GM21737 (cell line): ENCODE results near the gene EPGN.

Experiments
- ATAC-seq: cut with Tn5 transposase; IDR thresholded peaks from one replicate; pipeline ENCODE4 v1.9.1; 2021; ENCODE audit warnings: mild to moderate bottlenecking, moderate library complexity; ENCODE audit not compliant: unreplicated experiment

EPGN gene

GRCh38 chr4:74307170-74307569, 1.1 kb upstream of the EPGN start:
- no peak for ATAC-seq

GRCh38 chr4:74309223-74309622, 953 bp downstream of the EPGN start:
- ATAC-seq, result no peak

DNA sequence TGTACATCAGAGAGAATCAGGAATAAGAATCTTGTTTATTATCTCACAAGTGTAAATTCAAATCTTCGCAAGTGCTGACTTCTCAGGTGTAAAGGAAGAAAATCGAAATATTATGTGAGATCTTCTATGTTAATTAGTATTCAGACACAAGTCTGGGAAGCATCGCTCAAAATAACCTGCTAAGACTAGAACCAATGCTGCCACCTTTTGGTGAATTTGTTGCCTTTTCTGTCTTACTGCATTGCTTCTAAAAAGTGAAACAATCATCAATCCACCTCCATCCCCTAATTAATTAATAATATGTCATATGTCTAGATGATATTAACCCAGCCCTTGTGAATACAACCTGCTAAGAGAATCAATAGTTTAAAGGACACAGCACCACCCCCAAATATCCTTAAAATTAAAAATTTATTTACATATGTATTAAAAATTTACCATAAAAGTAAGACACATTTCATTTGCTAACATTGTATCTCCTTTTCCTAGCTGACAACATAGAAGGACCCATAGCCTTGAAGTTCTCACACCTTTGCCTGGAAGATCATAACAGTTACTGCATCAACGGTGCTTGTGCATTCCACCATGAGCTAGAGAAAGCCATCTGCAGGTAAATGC, 3.5 kb downstream of the EPGN start:
- peak; percentile 54 for ATAC-seq

GRCh38 chr4:74314329-74314728, 6.1 kb downstream of the EPGN start:
- no peak for ATAC-seq

- no peak for ATAC-seq
Measured at GRCh38 chr4:74314944-74315343, 6.7 kb downstream of the EPGN start.

DNA sequence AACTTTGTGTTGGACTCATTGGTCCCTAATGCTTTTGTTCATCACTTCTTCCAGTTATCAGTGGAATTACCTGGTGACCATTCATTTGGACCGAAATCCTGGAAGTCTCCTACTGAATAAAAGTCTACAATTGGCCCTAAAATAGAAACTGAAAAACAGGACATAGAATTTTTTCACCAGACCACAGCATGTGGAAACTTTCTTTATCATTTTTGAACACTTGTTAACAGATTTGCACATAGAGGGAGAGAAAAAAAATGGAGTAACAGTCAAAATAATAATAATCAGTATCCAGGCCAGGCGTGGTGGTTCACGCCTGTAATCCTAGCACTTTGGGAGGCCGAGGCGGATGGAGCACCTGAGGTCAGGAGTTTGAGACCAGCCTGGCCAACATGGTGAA, 7.1 kb downstream of the EPGN start:
- no peak for ATAC-seq

DNA sequence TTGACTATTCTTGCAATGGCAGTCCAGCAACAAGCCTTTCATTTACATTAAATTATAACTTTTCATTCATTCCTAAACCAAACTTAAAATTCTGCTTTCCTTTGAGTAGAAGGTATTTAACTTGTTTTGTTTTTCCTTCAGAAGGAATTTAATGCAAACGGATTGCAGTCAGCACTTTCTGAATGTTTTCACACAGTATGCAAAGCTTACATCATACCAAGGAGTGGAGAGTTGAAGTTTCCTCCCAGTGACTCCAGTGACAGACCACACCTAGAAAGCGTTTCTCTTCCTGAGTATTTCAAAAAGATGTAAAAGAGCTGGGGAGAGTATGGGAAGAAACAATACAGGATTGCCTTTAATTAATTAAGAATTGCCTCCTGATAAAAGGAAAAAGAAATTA, 8.1 kb downstream of the EPGN start:
- ATAC-seq, result no peak

DNA sequence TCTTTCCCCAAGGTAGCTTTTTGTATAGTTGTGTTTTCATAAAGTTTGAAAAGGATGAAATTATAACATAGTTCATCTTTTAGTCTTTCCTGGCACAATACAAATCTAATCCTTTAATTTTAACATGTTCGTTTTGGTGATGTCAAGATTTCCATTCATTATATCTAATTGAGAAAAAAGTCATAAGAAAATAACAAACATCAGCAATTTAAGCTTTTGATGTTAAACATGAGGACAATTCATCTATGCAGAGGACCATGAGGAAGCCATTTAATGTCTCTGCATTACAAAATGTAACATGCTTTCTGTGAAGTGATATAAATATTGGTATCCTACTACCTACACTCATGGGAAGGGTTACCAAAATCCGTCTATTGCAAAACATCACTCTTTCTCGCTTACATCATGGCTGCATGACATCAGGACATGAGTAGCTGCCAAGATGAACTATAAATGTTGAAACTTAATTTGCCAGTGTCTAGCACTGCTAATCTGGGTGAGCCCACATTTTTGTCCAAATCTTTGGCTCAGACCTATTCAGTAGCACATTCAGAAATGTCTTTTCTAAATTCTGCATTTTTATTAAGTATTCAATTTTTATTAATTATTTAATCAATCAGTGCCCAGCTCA, 9.5 kb downstream of the EPGN start:
- no peak for ATAC-seq

DNA sequence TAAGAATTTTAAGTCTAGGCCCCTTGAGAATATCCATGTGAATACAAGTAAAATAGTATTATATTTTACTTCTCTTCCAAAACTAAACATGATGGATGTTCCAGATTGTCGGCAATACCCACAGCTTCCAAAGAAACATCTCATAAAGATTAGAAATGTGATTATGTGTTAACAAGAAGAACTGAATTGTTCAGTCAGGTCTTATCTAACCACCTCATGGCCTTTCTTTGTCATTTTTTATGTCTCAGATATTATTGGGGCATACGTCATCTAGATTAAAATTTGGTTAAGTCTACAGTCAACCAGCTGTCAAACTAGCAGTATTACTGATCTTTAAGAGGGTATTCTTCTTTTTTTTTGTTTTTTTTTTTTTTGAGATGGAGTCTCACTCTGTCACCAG, 10.0 kb downstream of the EPGN start:
- no peak for ATAC-seq

GRCh38 chr4:74319470-74319869, 11.2 kb downstream of the EPGN start:
- no peak for ATAC-seq

DNA sequence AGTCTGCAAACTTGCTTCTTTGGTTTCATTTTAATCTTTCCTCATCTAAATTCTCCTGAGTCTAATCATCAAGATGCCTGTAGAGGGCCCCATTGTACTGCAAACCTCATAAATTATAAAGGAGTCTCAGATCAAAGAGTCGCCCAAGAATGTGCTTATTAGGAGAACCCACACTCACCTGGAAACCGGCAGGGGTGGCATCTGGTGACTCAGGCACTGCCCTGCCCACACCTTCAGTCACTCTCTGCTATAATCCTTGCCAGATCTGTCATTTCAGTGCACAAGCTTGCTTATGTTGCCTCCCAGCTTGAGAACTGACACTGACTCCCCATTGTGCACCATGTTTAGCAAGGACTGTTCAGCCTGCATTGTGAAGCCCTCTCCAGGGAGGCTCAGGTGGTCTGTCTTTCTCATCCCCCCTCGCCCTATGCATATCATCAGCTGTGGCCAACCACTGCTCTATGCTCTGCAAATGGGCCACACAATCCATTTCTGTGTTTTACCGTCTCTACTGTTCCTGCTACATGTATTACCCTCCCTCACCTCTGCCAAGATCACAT, 12.4 kb downstream of the EPGN start:
- ATAC-seq, result peak; percentile 67

DNA sequence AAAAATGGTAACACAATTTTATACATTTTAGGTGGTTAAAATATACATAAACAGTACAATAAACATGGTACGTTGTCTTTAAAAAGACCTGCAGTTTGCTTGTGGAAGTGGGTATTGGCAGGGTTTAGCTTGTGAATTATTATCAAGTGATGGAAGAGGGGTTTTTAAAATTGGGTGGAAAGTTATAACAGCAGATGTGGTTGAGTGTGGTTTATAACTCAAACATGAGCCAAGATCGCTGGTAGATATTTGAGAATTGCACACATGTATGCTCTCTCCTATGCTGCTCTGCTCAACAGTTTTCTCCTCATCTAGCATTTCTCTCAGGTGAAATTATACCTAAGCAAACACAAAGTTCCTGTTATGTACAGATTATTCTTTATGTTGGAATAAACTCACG, 14.0 kb downstream of the EPGN start:
- no peak for ATAC-seq

- no peak for ATAC-seq
Measured at GRCh38 chr4:74323663-74324062, 15.4 kb downstream of the EPGN start.

GRCh38 chr4:74324262-74324661, 16.0 kb downstream of the EPGN start:
- no peak for ATAC-seq

DNA sequence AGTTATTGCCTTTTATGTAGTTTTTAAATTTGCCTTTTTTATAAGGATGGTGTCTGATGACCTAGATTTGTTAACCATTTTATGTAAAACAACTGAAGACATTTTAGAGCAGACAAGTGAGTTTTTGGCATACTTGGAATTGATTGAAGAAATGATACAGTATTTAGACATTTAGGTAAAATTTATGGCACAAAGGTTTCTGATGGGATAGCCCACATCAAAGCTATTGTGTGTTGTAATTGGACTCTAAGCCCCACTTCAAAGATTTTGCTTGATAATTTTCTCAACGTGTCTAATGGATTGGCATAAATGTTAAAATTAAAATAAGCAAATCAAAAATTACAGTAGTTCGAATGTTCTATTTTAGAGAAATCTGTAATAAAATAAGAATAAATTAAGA, 17.6 kb downstream of the EPGN start:
- no peak for ATAC-seq

GRCh38 chr4:74327762-74328161, 19.5 kb downstream of the EPGN start:
- no peak for ATAC-seq

- no peak for ATAC-seq
Measured at GRCh38 chr4:74328501-74328900, 20.2 kb downstream of the EPGN start.

- ATAC-seq, result no peak
Measured at GRCh38 chr4:74329307-74329706, 21.0 kb downstream of the EPGN start.

- ATAC-seq, result no peak
Measured at GRCh38 chr4:74330295-74330750, 22.1 kb downstream of the EPGN start.

DNA sequence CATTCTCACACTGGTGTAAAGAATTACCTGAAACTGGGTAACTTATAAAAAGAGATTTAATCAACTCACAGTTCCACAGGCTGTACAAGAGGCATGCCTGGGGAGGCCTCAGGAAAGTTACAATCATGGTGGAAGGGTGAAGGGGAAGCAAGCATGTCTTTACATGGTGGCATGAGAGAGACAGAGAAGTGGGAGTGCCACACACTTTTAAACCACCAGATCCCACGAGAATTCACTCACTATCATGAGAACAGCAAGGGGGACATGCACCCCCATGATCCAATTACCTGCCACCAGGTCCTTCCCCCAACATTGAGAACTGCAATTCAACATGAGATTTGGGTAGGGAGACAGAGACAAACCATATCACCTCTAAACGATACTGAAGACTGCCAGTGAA, 23.0 kb downstream of the EPGN start:
- ATAC-seq, result no peak

- no peak for ATAC-seq
Measured at GRCh38 chr4:74331944-74332343, 23.7 kb downstream of the EPGN start.

DNA sequence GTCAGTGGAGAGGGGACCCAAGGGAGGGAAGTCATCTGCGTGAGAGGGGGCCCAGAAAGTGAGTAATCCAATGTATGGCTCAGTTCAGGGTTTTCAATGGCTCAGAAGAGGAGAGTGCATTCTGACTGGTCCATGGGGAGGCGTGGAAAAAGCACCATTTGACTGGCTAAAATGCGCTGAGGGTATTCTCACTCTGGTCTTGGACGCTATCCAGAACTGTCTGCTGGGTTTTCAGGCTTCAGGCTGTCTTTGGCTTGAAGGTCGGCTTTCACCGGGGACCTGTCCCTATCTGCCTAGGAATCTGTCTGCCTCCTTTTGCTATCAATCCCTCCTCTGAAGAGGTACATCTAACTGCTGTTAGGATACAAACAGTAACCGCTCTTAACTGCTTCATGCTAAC, 26.4 kb downstream of the EPGN start:
- no peak for ATAC-seq
